IMR-90 (cell line): Measurements from ENCODE around the gene MPC1.

Experiments used
- BHLHE40 ChIP-seq: fragments of 150-350 bp; IDR thresholded peaks from 2 replicates; pipeline ENCODE4 v1.6.1; 2016; ENCODE audit warnings: mild to moderate bottlenecking, low read depth, low read length
- CEBPB ChIP-seq: IDR thresholded peaks from 2 replicates; pipeline ENCODE4 v1.6.1; 2012; ENCODE audit warnings: low read depth, low read length, improper control_type of control experiment
- CTCF ChIP-seq: conservative IDR thresholded peaks from 2 replicates; pipeline ENCODE4 v1.5.1; 2012; ENCODE audit warnings: mild to moderate bottlenecking, low read depth, low read length, improper control_type of control experiment
- MXI1 ChIP-seq: IDR thresholded peaks from 2 replicates; pipeline ENCODE4 v1.6.1; 2012; ENCODE audit warnings: low read depth, mild to moderate bottlenecking, low read length, moderate library complexity, borderline replicate concordance
- POLR2A ChIP-seq: IDR thresholded peaks from 2 replicates; pipeline ENCODE4 v1.6.1; 2012; ENCODE audit warnings: mild to moderate bottlenecking, low read depth, low read length

GRCh38 chr6:166369782-166370181, 13.0 kb downstream of the MPC1 start:
- TF ChIP-seq CTCF, result no peak
- no peak for TF ChIP-seq BHLHE40
- TF ChIP-seq MXI1, result no peak
- TF ChIP-seq POLR2A, result no peak
- no peak for TF ChIP-seq CEBPB
